PC-3 (cell line): ENCODE data around the gene CD274.

Experiments used
- EZH2 ChIP-seq: fragments of 300-600 bp; sonication (generic); IDR thresholded peaks from one replicate; pipeline ENCODE4 v1.6.1; 2017; ENCODE audit warnings: antibody characterized with exemption, mild to moderate bottlenecking, low read length; ENCODE audit not compliant: unreplicated experiment
- TF ChIP-seq, protein P1 (sequence below): fragments of 300-600 bp; sonication (generic); conservative IDR thresholded peaks from 2 replicates; pipeline ENCODE4 v1.5.1; 2017; ENCODE audit warnings: antibody characterized with exemption, low read depth, mild to moderate bottlenecking, low read length

- TF ChIP-seq, protein P1, sequence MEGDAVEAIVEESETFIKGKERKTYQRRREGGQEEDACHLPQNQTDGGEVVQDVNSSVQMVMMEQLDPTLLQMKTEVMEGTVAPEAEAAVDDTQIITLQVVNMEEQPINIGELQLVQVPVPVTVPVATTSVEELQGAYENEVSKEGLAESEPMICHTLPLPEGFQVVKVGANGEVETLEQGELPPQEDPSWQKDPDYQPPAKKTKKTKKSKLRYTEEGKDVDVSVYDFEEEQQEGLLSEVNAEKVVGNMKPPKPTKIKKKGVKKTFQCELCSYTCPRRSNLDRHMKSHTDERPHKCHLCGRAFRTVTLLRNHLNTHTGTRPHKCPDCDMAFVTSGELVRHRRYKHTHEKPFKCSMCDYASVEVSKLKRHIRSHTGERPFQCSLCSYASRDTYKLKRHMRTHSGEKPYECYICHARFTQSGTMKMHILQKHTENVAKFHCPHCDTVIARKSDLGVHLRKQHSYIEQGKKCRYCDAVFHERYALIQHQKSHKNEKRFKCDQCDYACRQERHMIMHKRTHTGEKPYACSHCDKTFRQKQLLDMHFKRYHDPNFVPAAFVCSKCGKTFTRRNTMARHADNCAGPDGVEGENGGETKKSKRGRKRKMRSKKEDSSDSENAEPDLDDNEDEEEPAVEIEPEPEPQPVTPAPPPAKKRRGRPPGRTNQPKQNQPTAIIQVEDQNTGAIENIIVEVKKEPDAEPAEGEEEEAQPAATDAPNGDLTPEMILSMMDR, result no peak
- no peak for TF ChIP-seq EZH2
Observed at GRCh38 chr9:5511935-5512580, 61.7 kb downstream of the CD274 start.
